ENCODE measurements around the gene MAEA. TPM values are rescaled to one million over a fixed set of nuclear protein-coding genes. Genes with fewer than 3 reads are reported as not detected.

The MAEA gene
- total and polyA plus RNA-seq, 10 of the 15 experiments (the other 5 are each of a cell fraction or from before 2014, with no cell fraction given) = 3.6 to 67.1 (median 54.6) TPM

DNA sequence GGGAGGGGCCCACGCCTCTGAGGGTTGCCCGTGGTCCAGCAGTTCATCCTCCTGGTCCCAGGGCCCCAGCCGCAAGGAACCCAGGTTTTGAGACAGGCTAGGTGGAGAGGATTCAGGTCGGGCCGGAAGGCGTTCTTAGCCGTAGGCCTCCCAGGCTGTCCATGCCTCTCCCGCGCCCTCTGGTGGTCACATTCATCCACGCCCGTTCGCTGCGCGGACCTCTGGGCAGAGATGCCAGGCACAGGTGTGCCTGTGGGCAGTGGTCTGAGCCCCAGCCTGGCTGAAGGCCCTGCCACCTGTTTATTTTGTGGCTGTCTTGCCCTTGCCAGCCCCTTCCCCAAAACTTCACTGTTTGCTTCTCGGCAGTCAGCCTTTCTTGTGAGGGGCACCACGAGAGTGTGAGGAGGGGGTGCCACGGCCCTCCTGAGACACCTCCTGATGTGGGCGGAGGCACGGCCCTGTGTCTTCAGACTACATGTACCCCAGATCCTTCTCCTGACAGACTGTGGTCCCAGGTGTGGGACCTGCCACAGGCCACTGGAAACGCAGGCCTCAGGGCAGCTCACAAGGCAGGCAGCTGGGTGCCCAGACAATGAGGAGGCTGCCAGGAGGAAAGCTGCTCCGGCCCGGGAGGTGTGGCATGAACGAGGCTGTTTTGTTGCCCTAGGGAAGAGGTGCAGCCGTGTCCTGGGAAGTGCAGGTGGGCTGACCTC, 62.3 kb downstream of the MAEA start (continued):
- TF ChIP-seq, protein P1, sequence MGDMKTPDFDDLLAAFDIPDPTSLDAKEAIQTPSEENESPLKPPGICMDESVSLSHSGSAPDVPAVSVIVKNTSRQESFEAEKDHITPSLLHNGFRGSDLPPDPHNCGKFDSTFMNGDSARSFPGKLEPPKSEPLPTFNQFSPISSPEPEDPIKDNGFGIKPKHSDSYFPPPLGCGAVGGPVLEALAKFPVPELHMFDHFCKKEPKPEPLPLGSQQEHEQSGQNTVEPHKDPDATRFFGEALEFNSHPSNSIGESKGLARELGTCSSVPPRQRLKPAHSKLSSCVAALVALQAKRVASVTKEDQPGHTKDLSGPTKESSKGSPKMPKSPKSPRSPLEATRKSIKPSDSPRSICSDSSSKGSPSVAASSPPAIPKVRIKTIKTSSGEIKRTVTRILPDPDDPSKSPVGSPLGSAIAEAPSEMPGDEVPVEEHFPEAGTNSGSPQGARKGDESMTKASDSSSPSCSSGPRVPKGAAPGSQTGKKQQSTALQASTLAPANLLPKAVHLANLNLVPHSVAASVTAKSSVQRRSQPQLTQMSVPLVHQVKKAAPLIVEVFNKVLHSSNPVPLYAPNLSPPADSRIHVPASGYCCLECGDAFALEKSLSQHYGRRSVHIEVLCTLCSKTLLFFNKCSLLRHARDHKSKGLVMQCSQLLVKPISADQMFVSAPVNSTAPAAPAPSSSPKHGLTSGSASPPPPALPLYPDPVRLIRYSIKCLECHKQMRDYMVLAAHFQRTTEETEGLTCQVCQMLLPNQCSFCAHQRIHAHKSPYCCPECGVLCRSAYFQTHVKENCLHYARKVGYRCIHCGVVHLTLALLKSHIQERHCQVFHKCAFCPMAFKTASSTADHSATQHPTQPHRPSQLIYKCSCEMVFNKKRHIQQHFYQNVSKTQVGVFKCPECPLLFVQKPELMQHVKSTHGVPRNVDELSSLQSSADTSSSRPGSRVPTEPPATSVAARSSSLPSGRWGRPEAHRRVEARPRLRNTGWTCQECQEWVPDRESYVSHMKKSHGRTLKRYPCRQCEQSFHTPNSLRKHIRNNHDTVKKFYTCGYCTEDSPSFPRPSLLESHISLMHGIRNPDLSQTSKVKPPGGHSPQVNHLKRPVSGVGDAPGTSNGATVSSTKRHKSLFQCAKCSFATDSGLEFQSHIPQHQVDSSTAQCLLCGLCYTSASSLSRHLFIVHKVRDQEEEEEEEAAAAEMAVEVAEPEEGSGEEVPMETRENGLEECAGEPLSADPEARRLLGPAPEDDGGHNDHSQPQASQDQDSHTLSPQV (IDR thresholded peaks at IDR 0.05) = no peak
- TF ChIP-seq, protein P2, sequence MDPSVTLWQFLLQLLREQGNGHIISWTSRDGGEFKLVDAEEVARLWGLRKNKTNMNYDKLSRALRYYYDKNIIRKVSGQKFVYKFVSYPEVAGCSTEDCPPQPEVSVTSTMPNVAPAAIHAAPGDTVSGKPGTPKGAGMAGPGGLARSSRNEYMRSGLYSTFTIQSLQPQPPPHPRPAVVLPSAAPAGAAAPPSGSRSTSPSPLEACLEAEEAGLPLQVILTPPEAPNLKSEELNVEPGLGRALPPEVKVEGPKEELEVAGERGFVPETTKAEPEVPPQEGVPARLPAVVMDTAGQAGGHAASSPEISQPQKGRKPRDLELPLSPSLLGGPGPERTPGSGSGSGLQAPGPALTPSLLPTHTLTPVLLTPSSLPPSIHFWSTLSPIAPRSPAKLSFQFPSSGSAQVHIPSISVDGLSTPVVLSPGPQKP (IDR thresholded peaks at IDR 0.05; ENCODE audit: low read depth, low read length) = 0 out of 2 replicates have a peak, but pooled peaks have one; percentile 42
- TF ChIP-seq IKZF2 (IDR thresholded peaks at IDR 0.05) (no peak), SP1 (IDR thresholded peaks at IDR 0.05; ENCODE audit: low read depth, low read length) (peak; percentile 25), STAT3 (IDR thresholded peaks at IDR 0.05; ENCODE audit: low read depth, low read length) (no peak), CHD2 (IDR thresholded peaks at IDR 0.05; ENCODE audit: borderline replicate concordance, low read depth, low read length) (no peak), SMAD5 (IDR thresholded peaks at IDR 0.05; ENCODE audit: low read depth) (no peak), NFYB (IDR thresholded peaks at IDR 0.05; ENCODE audit: insufficient read depth, low read depth, low read length) (no peak), EP300 (IDR thresholded peaks at IDR 0.05; ENCODE audit: borderline replicate concordance in 1 of 2, control insufficient read depth in 1 of 2, low read depth in 2 of 2, low read length in 2 of 2) (no peak), SMARCA5 (IDR thresholded peaks at IDR 0.05) (peak; percentile 68; the same call in 1 of the 2 replicates), WRNIP1 (IDR thresholded peaks at IDR 0.05; ENCODE audit: borderline replicate concordance, low read depth, low read length) (no peak), RCOR1 (conservative IDR thresholded peaks at IDR 0.05; ENCODE audit: low read depth, low read length) (no peak), NFYA (IDR thresholded peaks at IDR 0.05; ENCODE audit: borderline replicate concordance, low read depth, low read length) (no peak)
- TF ChIP-seq, protein P3, sequence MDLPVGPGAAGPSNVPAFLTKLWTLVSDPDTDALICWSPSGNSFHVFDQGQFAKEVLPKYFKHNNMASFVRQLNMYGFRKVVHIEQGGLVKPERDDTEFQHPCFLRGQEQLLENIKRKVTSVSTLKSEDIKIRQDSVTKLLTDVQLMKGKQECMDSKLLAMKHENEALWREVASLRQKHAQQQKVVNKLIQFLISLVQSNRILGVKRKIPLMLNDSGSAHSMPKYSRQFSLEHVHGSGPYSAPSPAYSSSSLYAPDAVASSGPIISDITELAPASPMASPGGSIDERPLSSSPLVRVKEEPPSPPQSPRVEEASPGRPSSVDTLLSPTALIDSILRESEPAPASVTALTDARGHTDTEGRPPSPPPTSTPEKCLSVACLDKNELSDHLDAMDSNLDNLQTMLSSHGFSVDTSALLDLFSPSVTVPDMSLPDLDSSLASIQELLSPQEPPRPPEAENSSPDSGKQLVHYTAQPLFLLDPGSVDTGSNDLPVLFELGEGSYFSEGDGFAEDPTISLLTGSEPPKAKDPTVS (IDR thresholded peaks at IDR 0.05; ENCODE audit: low read depth, low read length) = no peak
- TF ChIP-seq, protein P4, sequence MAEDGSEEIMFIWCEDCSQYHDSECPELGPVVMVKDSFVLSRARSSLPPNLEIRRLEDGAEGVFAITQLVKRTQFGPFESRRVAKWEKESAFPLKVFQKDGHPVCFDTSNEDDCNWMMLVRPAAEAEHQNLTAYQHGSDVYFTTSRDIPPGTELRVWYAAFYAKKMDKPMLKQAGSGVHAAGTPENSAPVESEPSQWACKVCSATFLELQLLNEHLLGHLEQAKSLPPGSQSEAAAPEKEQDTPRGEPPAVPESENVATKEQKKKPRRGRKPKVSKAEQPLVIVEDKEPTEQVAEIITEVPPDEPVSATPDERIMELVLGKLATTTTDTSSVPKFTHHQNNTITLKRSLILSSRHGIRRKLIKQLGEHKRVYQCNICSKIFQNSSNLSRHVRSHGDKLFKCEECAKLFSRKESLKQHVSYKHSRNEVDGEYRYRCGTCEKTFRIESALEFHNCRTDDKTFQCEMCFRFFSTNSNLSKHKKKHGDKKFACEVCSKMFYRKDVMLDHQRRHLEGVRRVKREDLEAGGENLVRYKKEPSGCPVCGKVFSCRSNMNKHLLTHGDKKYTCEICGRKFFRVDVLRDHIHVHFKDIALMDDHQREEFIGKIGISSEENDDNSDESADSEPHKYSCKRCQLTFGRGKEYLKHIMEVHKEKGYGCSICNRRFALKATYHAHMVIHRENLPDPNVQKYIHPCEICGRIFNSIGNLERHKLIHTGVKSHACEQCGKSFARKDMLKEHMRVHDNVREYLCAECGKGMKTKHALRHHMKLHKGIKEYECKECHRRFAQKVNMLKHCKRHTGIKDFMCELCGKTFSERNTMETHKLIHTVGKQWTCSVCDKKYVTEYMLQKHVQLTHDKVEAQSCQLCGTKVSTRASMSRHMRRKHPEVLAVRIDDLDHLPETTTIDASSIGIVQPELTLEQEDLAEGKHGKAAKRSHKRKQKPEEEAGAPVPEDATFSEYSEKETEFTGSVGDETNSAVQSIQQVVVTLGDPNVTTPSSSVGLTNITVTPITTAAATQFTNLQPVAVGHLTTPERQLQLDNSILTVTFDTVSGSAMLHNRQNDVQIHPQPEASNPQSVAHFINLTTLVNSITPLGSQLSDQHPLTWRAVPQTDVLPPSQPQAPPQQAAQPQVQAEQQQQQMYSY (CRISPR knock-in tag; IDR thresholded peaks at IDR 0.05) = no peak
- TF ChIP-seq, protein P5, sequence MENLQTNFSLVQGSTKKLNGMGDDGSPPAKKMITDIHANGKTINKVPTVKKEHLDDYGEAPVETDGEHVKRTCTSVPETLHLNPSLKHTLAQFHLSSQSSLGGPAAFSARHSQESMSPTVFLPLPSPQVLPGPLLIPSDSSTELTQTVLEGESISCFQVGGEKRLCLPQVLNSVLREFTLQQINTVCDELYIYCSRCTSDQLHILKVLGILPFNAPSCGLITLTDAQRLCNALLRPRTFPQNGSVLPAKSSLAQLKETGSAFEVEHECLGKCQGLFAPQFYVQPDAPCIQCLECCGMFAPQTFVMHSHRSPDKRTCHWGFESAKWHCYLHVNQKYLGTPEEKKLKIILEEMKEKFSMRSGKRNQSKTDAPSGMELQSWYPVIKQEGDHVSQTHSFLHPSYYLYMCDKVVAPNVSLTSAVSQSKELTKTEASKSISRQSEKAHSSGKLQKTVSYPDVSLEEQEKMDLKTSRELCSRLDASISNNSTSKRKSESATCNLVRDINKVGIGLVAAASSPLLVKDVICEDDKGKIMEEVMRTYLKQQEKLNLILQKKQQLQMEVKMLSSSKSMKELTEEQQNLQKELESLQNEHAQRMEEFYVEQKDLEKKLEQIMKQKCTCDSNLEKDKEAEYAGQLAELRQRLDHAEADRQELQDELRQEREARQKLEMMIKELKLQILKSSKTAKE (IDR thresholded peaks at IDR 0.05; ENCODE audit: low read depth, poor library complexity, severe bottlenecking) = no peak

Data from GM12878 (cell line).